Adrenal gland (tissue), 5 donors: ENCODE measurements around the gene NUP85.

Experiments
- CTCF ChIP-seq, 6 experiments: fragments of 450-650 bp in 4 of 6; fragments of 200-600 bp in 2 of 6; sonication (generic) in 1 of 6; IDR thresholded peaks; 1 replicate in 5 of 6; 2 replicates in 1 of 6; pipeline versions ENCODE4 v1.5.1 to v1.8.0; 2016 to 2021; ENCODE audit warnings: antibody characterized with exemption in 6 of 6, mild to moderate bottlenecking in 2 of 6, moderate library complexity in 1 of 6
- POLR2A ChIP-seq, 2 donors: fragments of 450-650 bp; IDR thresholded peaks; one replicate each; pipeline ENCODE4 v1.6.1; 2017; ENCODE audit warnings: antibody characterized with exemption in 2 of 2, mild to moderate bottlenecking in 2 of 2, moderate library complexity in 1 of 2
- donor health status: DM: no; HTN: no; CAD: no.

- no peak for TF ChIP-seq CTCF (IDR thresholded peaks at IDR 0.05)
- no peak for TF ChIP-seq POLR2A (IDR thresholded peaks at IDR 0.05)
Measured at GRCh38 chr17:75271955-75272847, 66.7 kb downstream of the NUP85 start.
